Spleen (tissue), 11 donors: ENCODE results near the gene SMARCE1. TPM values are rescaled to one million over a fixed set of nuclear protein-coding genes. Genes with fewer than 3 reads are reported as not detected.
"Not testable (repeated sequence)": the region's sequence is repeated elsewhere in the genome, so short reads cannot be mapped to it uniquely, and the experiment has no call there.

Source experiments
- DNase-seq: peaks from one replicate; pipeline ENCODE4 v3.0.0-alpha.2; 2020
- H3K27ac ChIP-seq, 8 donors: fragments of 200-600 bp; sonication (generic) in 7 of 8; 1 replicate in 4 of 8; 2 replicates in 4 of 8; pipeline versions ENCODE4 v1.5.0 to v1.8.0; 2016 to 2021; ENCODE audit warnings: inconsistent platforms in 4 of 8, mild to moderate bottlenecking in 4 of 8, moderate library complexity in 1 of 8
- H3K27me3 ChIP-seq, 7 donors: fragments of 200-600 bp; sonication (generic) in 6 of 7; replicated peaks in 1 of 7; 1 replicate in 4 of 7; 2 replicates in 3 of 7; pipeline versions ENCODE4 v1.5.0 to v1.8.0; 2016 to 2021; ENCODE audit warnings: inconsistent platforms in 3 of 7, mild to moderate bottlenecking in 1 of 7
- H3K36me3 ChIP-seq, 6 donors: fragments of 200-600 bp; sonication (generic) in 5 of 6; 1 replicate in 4 of 6; 2 replicates in 2 of 6; pipeline versions ENCODE4 v1.5.0 to v1.8.0; 2016 to 2021; ENCODE audit warnings: inconsistent platforms in 2 of 6
- H3K4me1 ChIP-seq, 6 donors: fragments of 200-600 bp; sonication (generic) in 5 of 6; 1 replicate in 3 of 6; 2 replicates in 3 of 6; pipeline versions ENCODE4 v1.5.0 to v1.8.0; 2016 to 2021; ENCODE audit warnings: inconsistent platforms in 3 of 6
- H3K4me3 ChIP-seq, 8 donors: fragments of 200-600 bp; sonication (generic) in 7 of 8; 1 replicate in 4 of 8; 2 replicates in 4 of 8; pipeline versions ENCODE4 v1.5.0 to v1.8.0; 2016 to 2021; ENCODE audit warnings: inconsistent platforms in 4 of 8, mild to moderate bottlenecking in 4 of 8, moderate library complexity in 2 of 8
- H3K9me3 ChIP-seq, 8 donors: fragments of 200-600 bp; sonication (generic) in 7 of 8; 1 replicate in 4 of 8; 2 replicates in 4 of 8; pipeline versions ENCODE4 v1.5.0 to v1.8.0; 2016 to 2021; ENCODE audit warnings: inconsistent platforms in 4 of 8
- CTCF ChIP-seq, 11 experiments: fragments of 200-600 bp in 7 of 11; fragments of 450-650 bp in 4 of 11; sonication (generic) in 4 of 11; IDR thresholded peaks in 8 of 11; conservative IDR thresholded peaks in 3 of 11; 1 replicate in 7 of 11; 2 replicates in 4 of 11; pipeline versions ENCODE4 v1.4.0 to v1.8.0; 2016 to 2021; ENCODE audit warnings: antibody characterized with exemption in 11 of 11, inconsistent platforms in 4 of 11, mild to moderate bottlenecking in 1 of 11
- POLR2A ChIP-seq, 3 donors: fragments of 450-650 bp; IDR thresholded peaks; one replicate each; pipeline ENCODE4 v1.5.1; 2017; ENCODE audit warnings: antibody characterized with exemption in 3 of 3, mild to moderate bottlenecking in 1 of 3
- POLR2AphosphoS5 ChIP-seq, 3 donors: sonication (generic); formaldehyde crosslinking; IDR thresholded peaks; one replicate each; pipeline ENCODE4 v1.5.1; 2017; ENCODE audit warnings: antibody characterized with exemption in 3 of 3
- WGBS, 5 donors: extraction: QIAGEN DNeasy Blood & Tissue Kit in 3 of 5; methylation state at CpG; one replicate each; pipeline versions ENCODE4 v1.1.5 to v1.1.7; 2013 to 2018; 5-methylcytosine and 5-hydroxymethylcytosine counted together
- intact Hi-C: fragments of 100-400 bp; cut with DNase I; formaldehyde crosslinking; loops from one replicate; pipeline ENCODE4 v1.15.0; 2023; ENCODE audit warnings: low total_unique reads
- polyA plus RNA-seq, 3 donors: library from polyadenylated mRNA; stranded (reverse); fragments of 200-250 nt; gene quantifications; one replicate each; pipeline ENCODE4 v1.2.1, GENCODE V29; 2013
- total RNA-seq, 7 donors: library from RNA; depleted of rRNA in 3 of 7; stranded (reverse); fragments of >200 nt in 3 of 7; fragmentation: NEBNext Ultra II Directional in 4 of 7; extraction: Animal tissue kit (Norgen Biotek cat#: 25700) in 4 of 7; gene quantifications; one replicate each; pipeline versions ENCODE4 v1.1.0 to v1.2.1, GENCODE V29; 2016 to 2021
- donor health status: healthy with polysubstance abuse.
- donor health status: DM: no; HTN: no; CAD: no; lungs with moderate emphysema.
- donor health status: DM: no; HTN: no; CAD: no.
- donor health status: Bipolar disorder and iron deficiency.
- donor health status: healthy.
- donor health status: DM: no; HTN: no; CAD: no.
- donor health status: DM: yes; HTN: yes; CAD: no.

SMARCE1 gene
- total and polyA plus RNA-seq, 10 donors: 74.2 to 126 (median 89.4) TPM

GRCh38 chr17:40597156-40597555 is 50.5 kb downstream of the SMARCE1 start:
- peak overlapping the region; percentile 43 to 90 (median 83) for H3K27ac ChIP-seq
- no peaks in the 10 kb centered on the region for H3K9me3 ChIP-seq
- 76 to 89% (median 82%) methylated on average over 3 of the region's 3 CpGs for WGBS, 5 donors
- H3K36me3 ChIP-seq: no peaks in the 10 kb centered on the region
- H3K4me3 ChIP-seq: no peak overlapping the region
- no peak for DNase-seq
- intact Hi-C loops: no loop called here
- peaks cover 15 to 65% (median 36%) of the 10 kb centered on the region in 6 donors for H3K4me1 ChIP-seq
- TF ChIP-seq CTCF (IDR thresholded peaks at IDR 0.05 in 8 of 11, conservative IDR thresholded peaks at IDR 0.05 in 3 of 11): no peak
- no peak for TF ChIP-seq POLR2AphosphoS5 (IDR thresholded peaks at IDR 0.05)
- TF ChIP-seq POLR2A (IDR thresholded peaks at IDR 0.05): no peak
- no peaks in the 10 kb centered on the region for H3K27me3 ChIP-seq

GRCh38 chr17:40596261-40596919 is 51.2 kb downstream of the SMARCE1 start:
- DNase-seq: no peak
- Histone ChIP-seq H3K9me3 (no peaks in the 10 kb centered on the region), H3K27me3 (no peaks in the 10 kb centered on the region), H3K27ac (peak overlapping the region in 7 of 8 donors; percentile 10 to 90 (median 83)), H3K36me3 (no peaks in the 10 kb centered on the region), H3K4me1 (peaks cover 15 to 58% (median 36%) of the 10 kb centered on the region in 6 donors), H3K4me3 (no peak overlapping the region)
- intact Hi-C loops: no loop called here
- peak in 1 of 3 donors; percentile 24 for TF ChIP-seq POLR2AphosphoS5 (IDR thresholded peaks at IDR 0.05)
- no peak for TF ChIP-seq CTCF (IDR thresholded peaks at IDR 0.05 in 8 of 11, conservative IDR thresholded peaks at IDR 0.05 in 3 of 11)
- 63 to 74% (median 74%) methylated on average over 7 of the region's 7 CpGs for WGBS, 5 donors

GRCh38 chr17:40590742-40591141 is 56.9 kb downstream of the SMARCE1 start:
- intact Hi-C loops: no loop called here
- no peak for TF ChIP-seq POLR2AphosphoS5 (IDR thresholded peaks at IDR 0.05)
- TF ChIP-seq CTCF (IDR thresholded peaks at IDR 0.05 in 8 of 11, conservative IDR thresholded peaks at IDR 0.05 in 3 of 11): no peak
- TF ChIP-seq POLR2A (IDR thresholded peaks at IDR 0.05): no peak
- WGBS, 5 donors: 85 to 97% (median 93%) methylated on average over 3 of the region's 3 CpGs
- Histone ChIP-seq H3K27ac (no peak overlapping the region), H3K27me3 (no peaks in the 10 kb centered on the region), H3K4me1 (peaks cover 2 to 42% (median 13%) of the 10 kb centered on the region in 6 donors), H3K4me3 (no peak overlapping the region), H3K36me3 (no peaks in the 10 kb centered on the region), H3K9me3 (peaks cover 0 to under 1% (median 0%) of the 10 kb centered on the region in 8 donors)
- no peak for DNase-seq

- peaks cover 0 to 16% (median 11%) of the 10 kb centered on the region in 8 donors for H3K9me3 ChIP-seq
- H3K27ac ChIP-seq: peak overlapping the region in 3 of 8 donors; percentile 2 to 41 (median 35)
- 62 to 82% (median 70%) methylated on average over 2 of the region's 2 CpGs for WGBS, 5 donors
- H3K27me3 ChIP-seq: no peaks in the 10 kb centered on the region
- no peaks in the 10 kb centered on the region for H3K36me3 ChIP-seq
- DNase-seq: no peak
- no peak overlapping the region for H3K4me3 ChIP-seq
- no peak for TF ChIP-seq CTCF (IDR thresholded peaks at IDR 0.05 in 8 of 11, conservative IDR thresholded peaks at IDR 0.05 in 3 of 11)
- TF ChIP-seq POLR2A (IDR thresholded peaks at IDR 0.05): no peak
- no peak for TF ChIP-seq POLR2AphosphoS5 (IDR thresholded peaks at IDR 0.05)
- intact Hi-C loops: no loop called here
- H3K4me1 ChIP-seq: peaks cover 0 to 51% (median 17%) of the 10 kb centered on the region in 6 donors
Measured at GRCh38 chr17:40588552-40588951, 59.1 kb downstream of the SMARCE1 start.

- Histone ChIP-seq H3K9me3 (peaks cover 0 to 16% (median 11%) of the 10 kb centered on the region in 8 donors), H3K27ac (peak overlapping the region; percentile 12 to 79 (median 68)), H3K4me1 (peaks cover 15 to 73% (median 39%) of the 10 kb centered on the region in 6 donors)
- H3K4me3 ChIP-seq, intact Hi-C loops, H3K27me3 ChIP-seq, DNase-seq, H3K36me3 ChIP-seq: not testable (repeated sequence)
- 52 to 81% (median 68%) methylated on average over 3 of the region's 3 CpGs for WGBS, 5 donors
Measured at GRCh38 chr17:40586264-40586663, 61.4 kb downstream of the SMARCE1 start.

GRCh38 chr17:40584950-40585349 is 62.7 kb downstream of the SMARCE1 start:
- H3K27me3 ChIP-seq, H3K36me3 ChIP-seq, DNase-seq, H3K4me3 ChIP-seq, intact Hi-C loops: not testable (repeated sequence)
- WGBS, 5 donors: 79 to 86% (median 83%) methylated on average over 2 of the region's 2 CpGs
- H3K9me3 ChIP-seq: peaks cover 0 to 16% (median 11%) of the 10 kb centered on the region in 8 donors
- peak overlapping the region in 7 of 8 donors; percentile 12 to 79 (median 69) for H3K27ac ChIP-seq
- peaks cover 15 to 75% (median 45%) of the 10 kb centered on the region in 6 donors for H3K4me1 ChIP-seq
